HEK293 (cell line): ENCODE results near the gene CREB5.

Experiments
- CTCF ChIP-seq: fragments of 450-650 bp; formaldehyde crosslinking; IDR thresholded peaks from 2 replicates; pipeline ENCODE4 v1.5.1; 2016; ENCODE audit warnings: missing biosample characterization, missing genetic modification characterization
- TCF7L2 ChIP-seq: IDR thresholded peaks from 2 replicates; pipeline ENCODE4 v1.6.1; 2011; ENCODE audit warnings: low read depth, mild to moderate bottlenecking, inconsistent platforms, low read length, moderate library complexity, borderline replicate concordance
- YY1 ChIP-seq: fragments of 450-650 bp; formaldehyde crosslinking; IDR thresholded peaks from 2 replicates; pipeline ENCODE4 v1.5.1; 2018; ENCODE audit warnings: missing biosample characterization, missing genetic modification characterization
- ZBTB7A ChIP-seq: fragments of 450-650 bp; formaldehyde crosslinking; IDR thresholded peaks from 2 replicates; pipeline ENCODE4 v1.5.1; 2016; ENCODE audit warnings: low read depth, missing biosample characterization, missing genetic modification characterization
- ZNF18 ChIP-seq: fragments of 450-650 bp; formaldehyde crosslinking; IDR thresholded peaks from 2 replicates; pipeline ENCODE4 v1.5.1; 2016; ENCODE audit warnings: missing biosample characterization, missing genetic modification characterization
- ZNF23 ChIP-seq: fragments of 450-650 bp; formaldehyde crosslinking; IDR thresholded peaks from 2 replicates; pipeline ENCODE4 v1.5.1; 2016; ENCODE audit warnings: missing biosample characterization, missing genetic modification characterization, borderline replicate concordance
- ZNF274 ChIP-seq, 2 experiments: fragments of 200-500 bp in 1 of 2; fragments of 450-650 bp in 1 of 2; sonication (Bioruptor generic) in 1 of 2; formaldehyde crosslinking in 1 of 2; IDR thresholded peaks; 2 replicates each; pipeline versions ENCODE4 v1.5.1 to v1.6.1; 2014 to 2016; ENCODE audit warnings: borderline replicate concordance in 1 of 2, inconsistent platforms in 1 of 2, low read length in 1 of 2, missing biosample characterization in 1 of 2, missing genetic modification characterization in 1 of 2
- ZNF335 ChIP-seq: fragments of 450-650 bp; formaldehyde crosslinking; conservative IDR thresholded peaks from 2 replicates; pipeline ENCODE4 v1.5.1; 2016; ENCODE audit warnings: missing biosample characterization, missing genetic modification characterization
- ZNF341 ChIP-seq: fragments of 450-650 bp; formaldehyde crosslinking; IDR thresholded peaks from 2 replicates; pipeline ENCODE4; 2016; ENCODE audit warnings: low read depth, missing biosample characterization, missing genetic modification characterization
- ZNF596 ChIP-seq: fragments of 450-650 bp; IDR thresholded peaks from 2 replicates; pipeline ENCODE4 v1.5.0; 2018; ENCODE audit warnings: missing biosample characterization, mild to moderate bottlenecking, missing genetic modification characterization, moderate library complexity

- no peak for TF ChIP-seq CTCF (tag by site-specific recombination)
- no peak for TF ChIP-seq ZNF596 (tag by site-specific recombination)
- no peak for TF ChIP-seq YY1
- TF ChIP-seq ZNF341 (tag by site-specific recombination): no peak
- TF ChIP-seq TCF7L2: no peak
- no peak for TF ChIP-seq ZBTB7A (tag by site-specific recombination)
- TF ChIP-seq ZNF335 (tag by site-specific recombination): no peak
- TF ChIP-seq ZNF274 (IDR thresholded peaks at IDR 0.05; ENCODE audit: low read length): no peak
- TF ChIP-seq ZNF274 (tag by site-specific recombination; IDR thresholded peaks at IDR 0.05; ENCODE audit: borderline replicate concordance): no peak
- no peak for TF ChIP-seq ZNF18 (tag by site-specific recombination)
- TF ChIP-seq ZNF23 (tag by site-specific recombination): no peak
Measured at GRCh38 chr7:28754447-28754846, 342.1 kb downstream of the CREB5 start.
